K562 (cell line): Measurements from ENCODE around the gene NACC1. TPM values are rescaled to one million over a fixed set of nuclear protein-coding genes. Genes with fewer than 3 reads are reported as not detected.
A peak's percentile ranks its signal among the peaks of the same experiment; 100 is the strongest.

ENCODE experiments used
- ETS2 ChIP-seq: IDR thresholded peaks from 2 replicates; pipeline ENCODE4 v1.6.1; 2016; ENCODE audit warnings: borderline replicate concordance, missing genetic modification characterization, mild to moderate bottlenecking, moderate library complexity, missing compliant biosample characterization; ENCODE audit not compliant: poor library complexity, severe bottlenecking
- EWSR1 ChIP-seq: fragments of 450-650 bp; IDR thresholded peaks from 2 replicates; pipeline ENCODE4 v1.6.1; 2018; ENCODE audit warnings: borderline replicate concordance, mild to moderate bottlenecking, low read depth, moderate library complexity; ENCODE audit not compliant: partially characterized antibody
- GATAD2A ChIP-seq: fragments of 450-650 bp; IDR thresholded peaks from 2 replicates; pipeline ENCODE4 v1.6.1; 2017
- MIER1 ChIP-seq: fragments of 450-650 bp; IDR thresholded peaks from 2 replicates; pipeline ENCODE4 v1.6.1; 2016; ENCODE audit warnings: antibody characterized with exemption, mild to moderate bottlenecking, low read depth
- MTA3 ChIP-seq: fragments of 450-650 bp; formaldehyde crosslinking; IDR thresholded peaks from 2 replicates; pipeline ENCODE4 v1.6.1; 2017; ENCODE audit warnings: mild to moderate bottlenecking, borderline replicate concordance
- MXD1 ChIP-seq: fragments of 250-450 bp; sonication (Bioruptor Pico); IDR thresholded peaks from 2 replicates; pipeline ENCODE4 v1.8.0; 2021; ENCODE audit warnings: borderline replicate concordance, mild to moderate bottlenecking, moderate library complexity; ENCODE audit not compliant: poor library complexity, severe bottlenecking
- MYBL2 ChIP-seq, 2 experiments: fragments of 450-650 bp in 1 of 2; sonication (generic) in 1 of 2; formaldehyde crosslinking in 1 of 2; IDR thresholded peaks; 2 replicates each; pipeline versions ENCODE4 v1.6.1 to v1.8.1; 2017 to 2022; ENCODE audit warnings: borderline replicate concordance in 1 of 2, inconsistent platforms in 1 of 2, low read depth in 1 of 2, mild to moderate bottlenecking in 1 of 2, missing genetic modification reagents in 1 of 2, moderate library complexity in 1 of 2
- NCOA1 ChIP-seq: fragments of 450-650 bp; IDR thresholded peaks from 2 replicates; pipeline ENCODE4 v1.6.1; 2016; ENCODE audit warnings: low read depth
- NONO ChIP-seq, 2 experiments: fragments of 200-400 bp in 1 of 2; fragments of 450-650 bp in 1 of 2; formaldehyde crosslinking in 1 of 2; IDR thresholded peaks; 2 replicates each; pipeline ENCODE4 v1.6.1; 2017; ENCODE audit warnings: low read depth in 2 of 2, mild to moderate bottlenecking in 2 of 2, moderate library complexity in 2 of 2, low read length in 1 of 2
- RFX1 ChIP-seq: fragments of 450-650 bp; IDR thresholded peaks from 2 replicates; pipeline ENCODE4 v1.6.1; 2016; ENCODE audit warnings: mild to moderate bottlenecking, moderate library complexity
- THAP12 ChIP-seq: fragments of 250-450 bp; sonication (Bioruptor Pico); IDR thresholded peaks from 2 replicates; pipeline ENCODE4 v1.9.0; 2021; ENCODE audit warnings: mild to moderate bottlenecking, inconsistent platforms
- XRCC3 ChIP-seq: fragments of 450-650 bp; IDR thresholded peaks from 2 replicates; pipeline ENCODE4 v1.6.1; 2017; ENCODE audit warnings: mild to moderate bottlenecking, moderate library complexity
- ZC3H4 ChIP-seq: sonication (generic); formaldehyde crosslinking; IDR thresholded peaks from 2 replicates; pipeline ENCODE4 v1.9.0; 2021; ENCODE audit warnings: missing genetic modification reagents, borderline replicate concordance
- ZMIZ1 ChIP-seq, 2 experiments: fragments of 150-350 bp in 1 of 2; IDR thresholded peaks; 2 replicates each; pipeline ENCODE4 v1.6.1; 2012 to 2016; ENCODE audit warnings: low read depth in 2 of 2, low read length in 2 of 2, mild to moderate bottlenecking in 1 of 2, moderate library complexity in 1 of 2
- ZNF184 ChIP-seq: sonication (generic); formaldehyde crosslinking; IDR thresholded peaks from 2 replicates; pipeline ENCODE4 v1.5.0; 2020; ENCODE audit warnings: missing genetic modification reagents
- ZNF24 ChIP-seq: fragments of 450-650 bp; IDR thresholded peaks from 2 replicates; pipeline ENCODE4 v1.6.1; 2016
- ZNF384 ChIP-seq: IDR thresholded peaks from 2 replicates; pipeline ENCODE4 v1.6.1; 2012; ENCODE audit warnings: low read depth, low read length, improper control_type of control experiment
- polyA plus RNA-seq, 8 experiments: library from polyadenylated mRNA; depleted of rRNA in 4 of 8; stranded (reverse) in 5 of 8; unstranded in 3 of 8; fragments of >200 nt; fragmentation: Nextera tagmentation in 2 of 8; fragmentation: Illumina TruSeq in 1 of 8; extraction: Ambion mirVana in 2 of 8; extraction: Trizol in 1 of 8; gene quantifications; 2 replicates each; pipeline versions ENCODE4 v1.2.1 to v1.2.3, GENCODE V29; 2011 to 2014; ENCODE audit warnings: inconsistent platforms in 1 of 8, missing spikeins in 1 of 8
- total RNA-seq, 7 experiments: library from RNA; depleted of rRNA in 6 of 7; stranded (reverse); fragments of >200 nt in 6 of 7; fragmentation: Illumina TruSeq in 2 of 7; extraction: Trizol in 2 of 7; gene quantifications; 2 replicates each; pipeline versions ENCODE4 v1.2.1 to v1.2.3, GENCODE V29; 2011 to 2021; ENCODE audit warnings: low replicate concordance in 1 of 7
- TF ChIP-seq, protein P1 (sequence below): sonication (generic); formaldehyde crosslinking; IDR thresholded peaks from 2 replicates; pipeline ENCODE4 v1.8.1; 2023; ENCODE audit warnings: mild to moderate bottlenecking, missing genetic modification reagents, moderate library complexity
- TF ChIP-seq, protein P2 (sequence below): fragments of 450-650 bp; conservative IDR thresholded peaks from 2 replicates; pipeline ENCODE4 v1.6.1; 2016; ENCODE audit warnings: missing genetic modification characterization, low read depth, mild to moderate bottlenecking, missing compliant biosample characterization, moderate library complexity

Gene NACC1
- total and polyA plus RNA-seq, 9 of the 15 experiments (the other 6 are each of a cell fraction or from before 2014, with no cell fraction given): 0.04 to 96.6 (median 25.8) TPM

- no peak for TF ChIP-seq MYBL2 (IDR thresholded peaks at IDR 0.05; ENCODE audit: low read depth)
- TF ChIP-seq MYBL2 (CRISPR knock-in tag; IDR thresholded peaks at IDR 0.05; ENCODE audit: borderline replicate concordance): no peak
- no peak for TF ChIP-seq ZNF184 (CRISPR knock-in tag)
- TF ChIP-seq, protein P1, sequence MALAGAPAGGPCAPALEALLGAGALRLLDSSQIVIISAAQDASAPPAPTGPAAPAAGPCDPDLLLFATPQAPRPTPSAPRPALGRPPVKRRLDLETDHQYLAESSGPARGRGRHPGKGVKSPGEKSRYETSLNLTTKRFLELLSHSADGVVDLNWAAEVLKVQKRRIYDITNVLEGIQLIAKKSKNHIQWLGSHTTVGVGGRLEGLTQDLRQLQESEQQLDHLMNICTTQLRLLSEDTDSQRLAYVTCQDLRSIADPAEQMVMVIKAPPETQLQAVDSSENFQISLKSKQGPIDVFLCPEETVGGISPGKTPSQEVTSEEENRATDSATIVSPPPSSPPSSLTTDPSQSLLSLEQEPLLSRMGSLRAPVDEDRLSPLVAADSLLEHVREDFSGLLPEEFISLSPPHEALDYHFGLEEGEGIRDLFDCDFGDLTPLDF (CRISPR knock-in tag): no peak
- peak in 1 of 2 experiments; percentile 92; a peak in 2 of 4 replicates for TF ChIP-seq ZMIZ1 (IDR thresholded peaks at IDR 0.05; ENCODE audit: low read depth in 2 of 2, low read length in 2 of 2)
- no peak for TF ChIP-seq ZC3H4 (CRISPR knock-in tag)
- no peak for TF ChIP-seq GATAD2A
- TF ChIP-seq XRCC3: no peak
- TF ChIP-seq THAP12 (CRISPR knock-in tag): no peak
- TF ChIP-seq MTA3: peak; percentile 65
- no peak for TF ChIP-seq ZNF384
- TF ChIP-seq MXD1 (CRISPR knock-in tag): no peak
- TF ChIP-seq RFX1: no peak
- TF ChIP-seq, protein P2, sequence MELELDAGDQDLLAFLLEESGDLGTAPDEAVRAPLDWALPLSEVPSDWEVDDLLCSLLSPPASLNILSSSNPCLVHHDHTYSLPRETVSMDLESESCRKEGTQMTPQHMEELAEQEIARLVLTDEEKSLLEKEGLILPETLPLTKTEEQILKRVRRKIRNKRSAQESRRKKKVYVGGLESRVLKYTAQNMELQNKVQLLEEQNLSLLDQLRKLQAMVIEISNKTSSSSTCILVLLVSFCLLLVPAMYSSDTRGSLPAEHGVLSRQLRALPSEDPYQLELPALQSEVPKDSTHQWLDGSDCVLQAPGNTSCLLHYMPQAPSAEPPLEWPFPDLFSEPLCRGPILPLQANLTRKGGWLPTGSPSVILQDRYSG (tag): no peak
- 0 out of 2 replicates have a peak, but pooled peaks have one; percentile 48 for TF ChIP-seq MIER1
- TF ChIP-seq NONO (IDR thresholded peaks at IDR 0.05; ENCODE audit: low read depth in 2 of 2, low read length in 1 of 2): no peak
- TF ChIP-seq NCOA1: no peak
- TF ChIP-seq EWSR1: no peak
- no peak for TF ChIP-seq ETS2 (tag)
- TF ChIP-seq ZNF24: no peak; the same call in 1 of the 2 replicates
These were observed at the start of gene NACC1 (continued) for GRCh38 chr19:13117772-13118423.
